MM.1S (cell line): ENCODE data around the gene SLC16A10.

Source experiments
- DNase-seq: peaks from one replicate; pipeline ENCODE4 v3.0.0-alpha.2; 2015
- H2AFZ ChIP-seq: fragments of 300-600 bp; sonication (generic); 2 replicates; pipeline ENCODE4 v1.6.0; 2016; ENCODE audit warnings: antibody characterized with exemption, low read length
- H3F3A ChIP-seq: fragments of 300-600 bp; sonication (generic); 2 replicates; pipeline ENCODE4 v1.6.1; 2016; ENCODE audit warnings: mild to moderate bottlenecking, antibody characterized with exemption, low read length, moderate library complexity, mixed read lengths; ENCODE audit not compliant: insufficient read depth
- H3K27ac ChIP-seq: fragments of 300-600 bp; sonication (generic); 2 replicates; pipeline ENCODE4 v1.5.1; 2016; ENCODE audit warnings: mild to moderate bottlenecking, low read length
- H3K27me3 ChIP-seq: fragments of 300-600 bp; sonication (generic); replicated peaks from 2 replicates; pipeline ENCODE4 v1.6.0; 2016; ENCODE audit warnings: low read length; ENCODE audit not compliant: insufficient read depth
- H3K36me3 ChIP-seq: fragments of 300-600 bp; sonication (generic); replicated peaks from 2 replicates; pipeline ENCODE4 v1.6.1; 2016; ENCODE audit warnings: mild to moderate bottlenecking, low read length, mixed read lengths; ENCODE audit not compliant: insufficient read depth
- H3K4me1 ChIP-seq: fragments of 300-600 bp; sonication (generic); 2 replicates; pipeline ENCODE4 v1.6.1; 2016; ENCODE audit warnings: low read length, mixed read lengths
- H3K4me2 ChIP-seq: fragments of 300-600 bp; sonication (generic); 2 replicates; pipeline ENCODE4 v1.6.0; 2016; ENCODE audit warnings: low read depth, low read length
- H3K4me3 ChIP-seq: fragments of 300-600 bp; sonication (generic); 2 replicates; pipeline ENCODE4 v1.5.1; 2016; ENCODE audit warnings: low read length, mixed read lengths
- H3K79me2 ChIP-seq: fragments of 300-600 bp; sonication (generic); 2 replicates; pipeline ENCODE4 v1.6.1; 2016; ENCODE audit warnings: mixed run types, low read length, mixed read lengths
- H3K9ac ChIP-seq: fragments of 300-600 bp; sonication (generic); 2 replicates; pipeline ENCODE4 v1.6.1; 2016; ENCODE audit warnings: low read length, mixed read lengths
- H3K9me2 ChIP-seq: fragments of 300-600 bp; sonication (generic); replicated peaks from 2 replicates; pipeline ENCODE4 v1.6.1; 2016; ENCODE audit warnings: mild to moderate bottlenecking, low read length, mixed read lengths; ENCODE audit not compliant: insufficient read depth
- H3K9me3 ChIP-seq: fragments of 300-600 bp; sonication (generic); replicated peaks from 2 replicates; pipeline ENCODE4 v1.6.1; 2016; ENCODE audit warnings: mild to moderate bottlenecking, low read length, mixed read lengths; ENCODE audit not compliant: insufficient read depth
- H4K20me1 ChIP-seq: fragments of 300-600 bp; sonication (generic); 2 replicates; pipeline ENCODE4 v1.6.1; 2016; ENCODE audit warnings: mild to moderate bottlenecking, low read length, moderate library complexity, mixed read lengths; ENCODE audit not compliant: insufficient read depth
- CTCF ChIP-seq: fragments of 300-600 bp; sonication (generic); IDR thresholded peaks from 2 replicates; pipeline ENCODE4 v1.5.1; 2016; ENCODE audit warnings: antibody characterized with exemption, low read length, mixed read lengths
- EZH2 ChIP-seq: fragments of 300-600 bp; sonication (generic); optimal IDR thresholded peaks from 2 replicates; pipeline ENCODE3; 2017; ENCODE audit warnings: low read depth, mild to moderate bottlenecking, antibody characterized with exemption, low read length, mixed read lengths
- EZH2phosphoT487 ChIP-seq: fragments of 300-600 bp; sonication (generic); IDR thresholded peaks from 2 replicates; pipeline ENCODE4 v1.6.1; 2018; ENCODE audit warnings: antibody characterized with exemption, low read length

SLC16A10 gene

GRCh38 chr6:111176760-111177099, 89.4 kb downstream of the SLC16A10 start:
- H3K36me3 ChIP-seq = no peaks in the 10 kb centered on the region
- H3K4me2 ChIP-seq = no peak overlapping the region
- no peaks in the 10 kb centered on the region for H3K79me2 ChIP-seq
- H3K4me3 ChIP-seq = no peak overlapping the region
- H3K4me1 ChIP-seq = no peaks in the 10 kb centered on the region
- no peak for DNase-seq
- H3F3A ChIP-seq = no peaks in the 10 kb centered on the region
- H3K27me3 ChIP-seq = no peaks in the 10 kb centered on the region
- TF ChIP-seq EZH2 (no peak), EZH2phosphoT487 (no peak), CTCF (no peak)
- no peak overlapping the region for H2AFZ ChIP-seq
- no peaks in the 10 kb centered on the region for H4K20me1 ChIP-seq
- no peaks in the 10 kb centered on the region for H3K9me2 ChIP-seq
- no peak overlapping the region for H3K27ac ChIP-seq
- H3K9me3 ChIP-seq = no peaks in the 10 kb centered on the region
- H3K9ac ChIP-seq = no peak overlapping the region

GRCh38 chr6:111177131-111177530, 89.8 kb downstream of the SLC16A10 start:
- Histone ChIP-seq H3K27me3 (no peaks in the 10 kb centered on the region), H3K4me1 (no peaks in the 10 kb centered on the region), H3K79me2 (no peaks in the 10 kb centered on the region), H3K9me2 (no peaks in the 10 kb centered on the region), H2AFZ (no peak overlapping the region), H3K4me3 (no peak overlapping the region), H3K36me3 (no peaks in the 10 kb centered on the region), H3K27ac (no peak overlapping the region), H3K4me2 (no peak overlapping the region), H3F3A (no peaks in the 10 kb centered on the region), H3K9ac (no peak overlapping the region), H4K20me1 (no peaks in the 10 kb centered on the region), H3K9me3 (no peaks in the 10 kb centered on the region)
- TF ChIP-seq CTCF = no peak
- no peak for TF ChIP-seq EZH2phosphoT487
- no peak for TF ChIP-seq EZH2
- no peak for DNase-seq

- Histone ChIP-seq H3K4me1 (no peaks in the 10 kb centered on the region), H3K27me3 (no peaks in the 10 kb centered on the region), H3K79me2 (no peaks in the 10 kb centered on the region), H3K4me3 (no peak overlapping the region), H3F3A (no peaks in the 10 kb centered on the region), H2AFZ (no peak overlapping the region), H4K20me1 (no peaks in the 10 kb centered on the region), H3K9me3 (no peaks in the 10 kb centered on the region), H3K4me2 (no peak overlapping the region), H3K9ac (no peak overlapping the region), H3K36me3 (no peaks in the 10 kb centered on the region), H3K27ac (no peak overlapping the region), H3K9me2 (no peaks in the 10 kb centered on the region)
- DNase-seq = no peak
- TF ChIP-seq EZH2 = no peak
- TF ChIP-seq EZH2phosphoT487 = no peak
- TF ChIP-seq CTCF = no peak
Measured at GRCh38 chr6:111183702-111184517, 96.6 kb downstream of the SLC16A10 start.
